Daoy (cell line): Measurements from ENCODE around the gene CDK17. TPM values are rescaled to one million over a fixed set of nuclear protein-coding genes. Genes with fewer than 3 reads are reported as not detected.
"Not testable (repeated sequence)": the region's sequence is repeated elsewhere in the genome, so short reads cannot be mapped to it uniquely, and the experiment has no call there.

Source experiments
- DNase-seq: peaks from one replicate; pipeline ENCODE4 v3.0.0-alpha.2; 2015; ENCODE audit warnings: low read depth
- total RNA-seq: library from RNA; depleted of rRNA; stranded (reverse); fragments of >200 nt; shearing (Covaris generic); gene quantifications from 2 replicates; pipeline ENCODE4 v1.2.3, GENCODE V29; 2014

Gene CDK17
- total RNA-seq, 1 experiment from 2014 or later, result 36.3 TPM

DNA sequence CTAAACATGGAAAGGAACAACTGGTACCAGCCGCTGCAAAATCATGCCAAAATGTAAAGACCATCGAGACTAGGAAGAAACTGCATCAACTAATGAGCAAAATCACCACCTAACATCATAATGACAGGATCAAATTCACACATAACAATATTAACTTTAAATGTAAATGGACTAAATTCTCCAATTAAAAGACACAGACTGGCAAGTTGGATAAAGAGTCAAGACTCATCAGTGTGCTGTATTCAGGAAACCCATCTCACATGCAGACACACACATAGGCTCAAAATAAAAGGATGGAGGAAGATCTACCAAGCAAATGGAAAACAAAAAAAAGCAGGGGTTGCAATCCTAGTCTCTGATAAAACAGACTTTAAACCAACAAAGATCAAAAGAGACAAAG is 82.4 kb downstream of the CDK17 start:
- not testable (repeated sequence) for DNase-seq

DNA sequence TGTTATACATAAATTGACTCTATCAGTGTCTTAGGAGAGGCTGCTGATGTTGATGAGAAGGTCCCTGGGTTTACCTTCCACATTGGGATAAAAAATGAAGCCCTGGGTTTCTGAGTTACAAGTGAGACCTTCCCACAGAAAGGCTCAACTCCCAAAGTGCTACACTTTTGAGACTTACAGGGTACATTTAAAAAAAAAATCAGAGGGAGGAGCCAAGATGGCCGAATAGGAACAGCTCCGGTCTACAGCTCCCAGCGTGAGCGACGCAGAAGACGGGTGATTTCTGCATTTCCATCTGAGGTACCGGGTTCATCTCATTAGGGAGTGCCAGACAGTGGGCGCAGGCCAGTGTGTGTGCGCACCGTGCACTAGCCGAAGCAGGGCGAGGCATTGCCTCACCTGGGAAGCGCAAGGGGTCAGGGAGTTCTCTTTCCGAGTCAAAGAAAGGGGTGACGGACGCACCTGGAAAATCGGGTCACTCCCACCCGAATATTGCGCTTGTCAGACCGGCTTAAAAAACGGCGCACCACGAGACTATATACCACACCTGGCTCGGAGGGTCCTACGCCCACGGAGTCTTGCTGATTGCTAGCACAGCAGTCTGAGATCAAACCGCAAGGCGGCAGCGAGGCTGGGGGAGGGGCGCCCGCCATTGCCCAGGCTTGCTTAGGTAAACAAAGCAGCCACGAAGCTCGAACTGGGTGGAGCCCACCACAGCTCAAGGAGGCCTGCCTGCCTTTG is 84.3 kb downstream of the CDK17 start:
- not testable (repeated sequence) for DNase-seq

DNA sequence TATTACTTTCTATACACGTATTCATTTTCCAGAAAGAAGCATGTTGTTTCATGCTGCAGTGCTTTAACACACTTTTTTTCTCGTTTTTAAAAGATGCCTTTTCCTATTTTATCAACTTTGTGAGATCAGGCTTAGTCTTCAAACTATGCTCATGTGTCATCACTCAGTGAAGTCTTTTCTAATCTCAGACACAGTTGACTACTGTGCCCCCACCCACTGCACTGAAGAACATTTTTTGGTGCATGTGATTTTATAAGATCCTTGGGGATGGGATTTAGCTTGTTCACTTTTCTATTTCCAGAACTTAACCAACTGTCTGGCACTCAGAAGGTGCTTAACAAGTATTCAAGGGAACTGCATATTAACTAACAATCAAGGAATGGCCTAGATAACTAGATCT is 85.5 kb downstream of the CDK17 start:
- no peak for DNase-seq

DNA sequence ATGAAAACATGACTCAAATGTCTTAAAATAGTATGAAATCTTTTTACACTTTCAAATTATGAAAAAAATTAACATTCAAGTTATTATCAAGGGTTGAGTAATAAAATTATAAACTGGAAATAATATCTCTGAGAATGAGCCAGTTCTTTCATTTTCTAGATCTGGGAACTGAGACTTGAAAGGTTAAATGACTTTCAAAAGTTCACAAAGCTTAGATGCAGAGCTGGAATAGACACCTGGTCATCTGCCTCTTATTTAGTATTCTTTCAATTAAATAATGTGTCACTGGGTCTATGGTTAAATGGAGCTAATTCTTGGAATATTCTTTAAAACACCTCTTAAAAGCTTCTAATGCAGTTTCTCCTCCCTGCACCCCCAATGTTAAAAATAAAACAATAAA is 86.6 kb downstream of the CDK17 start:
- DNase-seq, result no peak

DNA sequence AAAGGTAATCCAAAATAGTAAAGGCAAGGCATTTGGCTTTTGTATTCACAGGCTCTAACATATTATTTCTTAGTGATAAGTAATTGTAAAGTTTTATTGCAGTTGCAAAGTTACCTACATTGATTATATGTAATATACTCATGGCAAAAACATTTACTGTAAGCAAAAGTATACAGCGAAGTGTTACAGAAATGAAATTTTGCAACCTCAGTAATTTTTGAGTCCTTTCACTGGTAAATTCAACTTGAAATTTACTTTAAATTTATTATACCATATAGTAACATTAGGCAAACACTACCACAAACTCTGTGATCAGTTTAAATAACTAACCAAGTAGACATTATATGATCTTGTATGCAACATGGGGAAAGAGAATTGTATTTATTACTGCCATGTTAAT is 89.0 kb downstream of the CDK17 start:
- DNase-seq, result no peak

DNA sequence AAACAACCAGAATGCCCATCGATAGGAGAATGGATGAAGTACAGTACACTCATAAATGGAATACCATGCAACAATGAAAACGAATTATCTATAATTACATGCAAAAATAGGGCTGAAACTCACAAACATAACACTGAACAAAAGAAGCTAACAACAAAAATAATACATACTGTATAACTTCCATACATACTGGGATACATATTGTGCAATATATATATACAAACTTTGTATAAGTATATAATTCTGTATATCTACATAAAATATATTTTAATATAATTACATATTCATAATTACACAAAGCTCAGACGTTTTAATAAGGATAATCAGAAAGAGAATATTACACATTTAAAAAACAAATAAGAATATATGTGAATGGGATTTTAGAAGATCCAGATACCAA is 90.2 kb downstream of the CDK17 start:
- no peak for DNase-seq

DNA sequence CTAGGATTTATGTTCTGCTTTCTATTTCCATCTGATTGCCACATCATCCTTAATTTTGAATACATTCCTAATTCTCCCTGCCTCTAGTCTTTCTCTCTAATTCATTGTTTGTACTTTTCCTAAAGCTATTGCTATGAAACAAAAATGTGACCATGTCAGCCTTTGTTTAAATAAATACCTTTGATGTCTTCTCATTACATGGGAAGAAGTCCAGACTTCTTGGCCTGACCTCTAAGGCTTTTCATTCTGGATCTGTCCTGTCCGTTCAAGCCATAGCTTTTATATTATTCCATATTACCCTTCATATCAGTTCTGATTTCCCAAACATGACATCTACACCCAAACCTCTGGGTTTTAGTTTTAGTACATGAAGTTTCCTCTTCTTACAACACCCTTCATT is 91.4 kb downstream of the CDK17 start:
- DNase-seq, result no peak

DNA sequence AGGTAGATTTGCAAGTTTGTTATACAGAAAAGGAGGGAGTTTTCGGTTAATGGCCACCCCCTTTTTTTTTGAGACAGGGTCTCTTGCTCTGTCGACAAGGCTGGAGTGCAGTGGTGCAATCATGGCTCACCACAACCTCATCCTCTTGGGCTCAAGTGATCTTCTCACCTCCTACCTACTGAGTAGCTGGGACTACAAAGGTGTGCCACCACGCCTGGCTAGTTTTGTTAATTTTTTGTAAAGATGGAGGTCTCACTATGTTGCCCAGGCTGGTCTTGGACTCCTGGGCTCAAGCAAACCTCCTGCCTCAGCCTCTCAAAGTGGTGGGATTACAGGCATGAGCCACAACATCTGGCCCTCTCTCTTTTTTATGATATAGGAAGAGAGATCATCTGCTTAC is 94.6 kb downstream of the CDK17 start:
- no peak for DNase-seq

DNA sequence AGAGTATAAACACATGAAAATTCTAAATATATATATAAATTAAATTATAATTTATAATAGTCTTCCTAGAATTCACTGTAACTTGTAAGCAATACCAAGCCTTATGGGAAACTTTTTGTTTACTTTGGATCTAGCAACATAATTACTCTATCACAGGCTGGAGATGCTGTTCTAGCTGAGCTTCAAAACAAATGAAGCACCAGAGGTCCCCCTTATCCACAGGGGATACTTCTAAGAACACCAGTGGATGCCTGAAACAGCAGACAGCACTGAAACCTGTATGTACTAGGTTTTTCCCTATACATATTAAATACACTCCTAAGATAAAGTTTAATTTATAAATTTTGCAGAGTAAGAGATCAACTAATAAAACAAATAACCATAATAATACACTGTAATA is 96.6 kb downstream of the CDK17 start:
- no peak for DNase-seq

DNA sequence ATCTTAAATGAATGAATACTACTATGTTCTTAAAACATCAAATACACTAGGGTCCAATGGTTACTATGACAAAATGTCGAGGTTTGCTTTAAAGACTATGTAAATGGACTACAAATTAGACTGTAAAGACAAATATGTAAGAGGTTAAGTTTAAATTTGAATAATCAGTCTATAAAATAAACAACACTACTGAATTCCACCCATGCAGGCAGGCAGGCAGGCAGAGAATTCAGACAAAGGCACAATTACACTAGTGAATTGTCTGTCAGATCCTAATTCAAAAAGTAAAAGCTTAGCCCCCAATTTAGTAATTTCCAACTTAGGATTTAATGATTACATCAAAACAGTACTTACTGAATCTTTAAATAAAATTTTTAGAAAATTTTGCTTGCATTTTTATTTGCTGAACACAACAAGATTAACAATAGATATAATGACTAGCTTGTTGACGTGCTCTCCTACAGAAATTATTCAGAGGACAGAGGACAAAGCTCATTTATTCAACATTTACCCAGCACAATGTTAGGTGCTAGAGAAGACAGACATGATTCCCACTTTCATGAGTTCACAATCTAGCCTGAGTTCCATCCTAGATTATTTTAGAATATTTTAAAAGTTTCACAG is 97.4 kb downstream of the CDK17 start:
- no peak for DNase-seq

DNA sequence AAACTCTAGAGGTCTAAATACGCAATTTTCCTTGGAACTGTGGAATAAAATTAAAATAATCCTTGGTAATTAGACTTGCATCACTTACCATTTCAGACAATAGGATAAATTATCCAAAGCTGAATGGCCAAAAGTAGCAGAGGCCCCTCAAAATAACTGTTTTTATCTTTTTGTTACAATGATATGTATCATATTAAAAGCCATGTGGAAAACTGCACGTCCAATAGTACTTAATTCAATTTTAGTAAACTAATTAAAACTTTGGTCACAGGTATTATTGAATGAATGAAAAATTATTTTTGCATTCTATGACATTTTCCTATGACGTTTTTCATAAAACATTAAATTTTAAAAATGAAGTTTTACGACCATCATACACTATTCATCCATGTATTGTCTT is 98.5 kb downstream of the CDK17 start:
- no peak for DNase-seq

DNA sequence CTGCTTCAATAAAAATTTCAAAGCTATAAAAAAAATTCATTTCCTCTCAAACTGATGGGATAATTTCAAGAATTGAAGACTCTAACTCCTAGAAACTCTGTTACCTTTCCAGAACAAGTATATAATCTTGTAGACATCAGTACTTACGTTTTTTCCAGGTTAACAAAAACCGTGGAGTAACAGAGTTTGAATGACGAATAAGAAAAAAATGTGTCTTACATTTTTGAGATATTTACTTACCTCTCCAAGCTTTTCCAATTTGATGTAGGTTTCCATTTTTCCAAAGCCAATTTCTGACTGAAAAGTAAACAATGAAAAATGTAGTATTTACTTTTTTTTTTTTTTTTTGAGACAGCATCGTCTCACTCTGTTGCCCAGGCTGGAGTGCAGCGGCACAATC is 100.2 kb downstream of the CDK17 start:
- DNase-seq, result no peak

DNA sequence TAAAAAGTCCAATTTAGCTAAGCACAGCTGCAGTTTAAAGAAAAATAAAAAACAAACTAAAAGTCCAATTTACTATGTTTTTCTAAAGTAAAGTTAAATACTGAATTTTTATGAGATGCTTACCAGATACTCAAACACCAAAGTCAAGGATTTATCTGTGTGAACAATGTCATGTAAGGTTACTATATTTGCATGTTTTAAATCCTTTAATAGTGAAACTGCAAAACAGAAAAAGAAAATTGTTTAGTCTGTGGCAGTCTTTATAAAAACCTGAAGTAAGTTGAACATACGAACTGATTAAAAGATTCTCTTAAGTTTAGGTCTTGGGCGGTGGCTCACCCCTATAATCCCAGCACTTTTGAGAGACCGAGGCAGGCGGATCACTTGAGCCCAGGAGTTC is 102.7 kb downstream of the CDK17 start:
- no peak for DNase-seq

DNA sequence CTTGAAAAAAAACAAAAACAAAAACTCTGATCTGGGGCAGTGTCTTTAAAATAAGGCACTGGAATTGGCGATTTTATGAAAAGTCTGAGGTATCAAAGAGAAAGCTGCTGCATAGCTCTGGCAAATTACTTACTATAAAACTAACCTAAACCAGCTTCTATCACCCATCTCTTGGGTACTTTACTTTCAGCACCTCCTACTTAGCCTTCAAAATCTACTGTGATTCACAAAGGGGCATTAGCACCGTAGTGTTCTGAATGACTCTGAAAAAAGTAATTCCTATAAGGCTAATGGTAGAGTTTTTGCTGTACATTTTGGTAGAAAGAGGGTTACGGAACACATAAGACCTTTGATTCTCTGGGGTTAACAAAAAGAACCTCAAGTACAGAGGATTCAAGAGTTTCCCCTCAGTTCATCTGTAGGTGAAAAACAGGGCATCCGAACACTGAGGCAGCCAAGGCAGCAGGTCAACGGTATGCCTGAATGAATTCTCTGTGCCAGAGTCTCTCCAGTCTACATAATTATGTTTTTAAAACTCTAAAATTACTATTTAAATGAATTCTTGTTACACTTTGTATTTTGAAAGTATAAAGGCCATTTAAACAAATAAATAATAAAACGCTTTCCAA is 104.6 kb downstream of the CDK17 start:
- no peak for DNase-seq

DNA sequence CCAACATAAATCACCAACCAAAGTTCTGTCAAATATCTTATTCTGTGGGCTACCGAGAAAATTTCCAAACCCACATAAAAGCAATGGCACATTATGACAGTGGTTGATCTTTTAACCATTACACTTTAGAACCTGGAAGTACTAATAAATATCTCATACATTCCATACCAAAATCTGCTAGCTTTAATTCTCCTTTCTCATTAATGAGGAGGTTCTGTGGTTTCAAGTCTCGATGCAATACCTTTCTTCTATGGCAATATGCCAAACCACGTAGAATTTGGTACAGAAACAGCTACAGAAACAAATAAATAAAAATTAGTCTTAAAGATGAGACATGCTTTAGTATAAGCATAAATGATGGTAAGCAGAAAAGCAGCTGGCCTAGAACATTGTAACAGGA is 105.4 kb downstream of the CDK17 start:
- no peak for DNase-seq

DNA sequence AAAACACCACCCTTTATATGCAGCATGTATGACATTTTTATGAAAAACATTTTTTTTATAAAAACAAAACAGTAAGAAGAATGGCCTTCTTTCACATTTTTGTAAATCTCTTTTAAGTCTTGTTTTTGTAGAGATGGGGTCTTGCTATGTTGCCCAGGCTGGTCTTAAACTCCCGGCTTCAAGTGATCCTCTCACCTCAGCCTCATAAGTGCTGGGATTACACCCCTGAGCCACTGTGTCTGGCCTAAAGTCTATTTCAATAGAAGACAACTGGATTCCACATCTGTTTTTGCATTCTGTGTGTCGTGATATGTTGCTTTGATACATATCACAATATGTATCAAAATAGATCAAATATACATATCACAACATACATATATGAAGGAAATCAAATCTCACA is 107.1 kb downstream of the CDK17 start:
- DNase-seq, result no peak

DNA sequence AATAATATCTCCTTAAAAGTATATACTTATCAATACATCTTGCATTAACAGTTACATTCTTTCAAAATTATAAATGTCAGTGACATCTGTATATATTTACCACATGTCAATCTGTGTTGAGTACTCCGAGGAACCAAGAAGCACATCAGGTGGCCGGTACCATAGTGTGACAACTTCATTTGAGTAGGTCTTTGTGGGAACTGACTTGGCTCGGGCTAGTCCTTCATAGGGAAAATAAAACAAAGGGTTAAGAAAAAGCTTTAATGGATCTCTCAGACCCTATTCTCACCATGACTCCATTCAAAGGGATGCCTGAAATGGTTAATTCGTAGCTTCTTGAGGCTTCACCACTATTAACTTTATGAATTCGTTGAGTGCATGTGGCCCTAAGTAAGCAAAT is 111.2 kb downstream of the CDK17 start:
- no peak for DNase-seq

DNA sequence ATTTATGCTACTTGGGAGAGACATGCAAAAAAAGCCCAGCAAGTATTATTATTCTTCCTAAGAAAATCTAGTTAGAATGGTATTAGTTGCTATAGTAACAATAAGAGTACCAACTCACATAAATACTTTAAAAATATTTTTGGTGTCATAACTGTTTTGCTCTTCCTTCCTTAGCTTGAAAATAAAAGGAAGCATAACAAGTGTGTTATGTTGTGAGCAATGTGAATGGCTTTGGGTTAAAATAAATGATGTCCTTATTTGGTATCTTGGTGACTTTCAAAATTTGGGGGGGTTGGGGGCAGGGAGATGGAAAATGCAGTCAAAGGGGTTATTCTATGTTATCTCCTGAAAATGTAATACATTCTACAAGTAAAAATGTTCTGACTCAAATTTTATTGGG is 115.1 kb downstream of the CDK17 start:
- no peak for DNase-seq

DNA sequence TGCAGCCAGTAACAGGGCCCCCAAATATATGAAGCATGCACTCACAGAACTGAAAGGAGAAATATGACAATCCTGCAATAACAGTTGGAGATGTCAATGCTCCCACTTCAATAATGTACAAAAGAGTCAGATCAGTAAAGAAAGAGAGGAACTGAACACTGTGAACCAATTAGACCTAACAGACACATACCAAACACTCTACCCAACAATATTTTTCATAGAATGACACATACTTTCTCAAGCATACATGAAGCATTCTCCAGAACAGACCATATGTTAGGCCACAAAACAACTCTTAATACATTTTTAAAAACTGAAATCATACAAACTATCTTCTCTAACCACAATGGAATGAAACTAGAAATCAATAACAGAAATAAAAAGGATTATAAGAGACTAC is 125.9 kb downstream of the CDK17 start:
- no peak for DNase-seq

DNA sequence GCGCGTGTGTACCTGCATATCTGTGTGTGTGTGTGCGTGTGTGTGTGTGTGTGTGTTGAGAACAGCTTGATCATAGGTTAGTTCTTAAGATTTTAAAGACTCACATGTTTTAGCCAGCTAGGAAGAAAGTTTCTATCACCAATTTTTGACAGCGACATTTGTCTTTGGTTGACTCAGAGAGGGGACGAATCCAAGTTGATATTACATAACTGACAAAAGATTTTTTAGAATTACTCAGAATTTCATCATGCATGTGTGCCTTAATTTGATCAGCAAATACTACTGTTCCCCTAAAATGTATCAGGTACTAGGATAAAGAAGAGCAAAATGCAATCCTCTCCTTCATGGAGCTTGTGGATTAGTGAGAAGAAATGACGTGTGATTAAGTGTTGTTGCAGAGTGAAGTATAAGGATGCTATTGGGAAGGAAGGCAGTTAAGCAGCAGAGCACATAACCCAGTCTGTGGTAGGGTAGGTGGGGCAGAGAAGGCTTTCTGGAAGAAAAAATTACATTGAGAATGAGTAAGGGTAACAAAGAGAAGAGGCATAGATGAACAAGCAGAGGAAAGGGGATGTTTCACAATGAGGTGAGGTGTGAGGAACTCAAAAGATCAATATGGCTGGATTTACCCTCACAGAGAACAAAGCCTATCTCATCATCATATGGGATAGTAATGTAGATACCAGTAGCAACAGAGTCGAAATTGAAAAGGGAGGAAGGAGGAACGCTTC is 128.6 kb downstream of the CDK17 start:
- DNase-seq, result no peak

DNA sequence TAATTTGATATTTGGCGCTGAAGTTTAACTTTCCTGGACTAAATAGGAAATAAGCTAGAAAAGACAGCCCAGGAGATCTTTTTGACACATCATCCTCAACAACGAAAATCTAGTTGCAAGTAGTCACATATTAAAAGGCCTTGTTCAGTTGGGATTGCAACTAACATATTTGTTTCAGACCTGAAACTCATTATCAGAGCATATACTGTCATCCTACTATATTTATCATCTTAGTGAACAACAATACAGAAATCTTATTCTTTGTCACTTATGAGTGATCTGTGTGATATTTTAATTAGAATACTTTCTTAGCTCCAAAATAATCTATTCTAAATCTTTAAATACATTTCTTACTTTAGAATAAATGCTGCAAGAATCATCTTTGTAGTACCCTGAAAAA is 134.0 kb downstream of the CDK17 start:
- DNase-seq, result no peak

DNA sequence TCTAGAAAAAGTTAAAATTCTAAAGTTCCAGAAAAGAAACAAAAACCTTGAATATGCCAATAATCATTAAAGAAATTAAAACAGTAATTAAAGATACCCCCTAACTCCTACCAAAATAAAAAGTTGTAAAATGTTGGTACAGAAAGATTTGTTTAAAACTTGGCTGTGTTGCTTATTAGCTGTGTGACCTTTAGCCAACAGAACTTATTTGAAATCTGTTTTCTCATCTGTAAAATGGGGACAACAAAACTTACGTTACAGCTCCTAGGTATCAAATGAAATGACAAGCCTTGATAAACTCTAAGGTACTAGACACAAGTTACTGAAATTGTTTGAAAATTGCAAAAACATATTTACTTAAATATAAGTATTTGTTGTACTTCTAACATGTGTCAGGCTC is 134.4 kb downstream of the CDK17 start:
- no peak for DNase-seq

DNA sequence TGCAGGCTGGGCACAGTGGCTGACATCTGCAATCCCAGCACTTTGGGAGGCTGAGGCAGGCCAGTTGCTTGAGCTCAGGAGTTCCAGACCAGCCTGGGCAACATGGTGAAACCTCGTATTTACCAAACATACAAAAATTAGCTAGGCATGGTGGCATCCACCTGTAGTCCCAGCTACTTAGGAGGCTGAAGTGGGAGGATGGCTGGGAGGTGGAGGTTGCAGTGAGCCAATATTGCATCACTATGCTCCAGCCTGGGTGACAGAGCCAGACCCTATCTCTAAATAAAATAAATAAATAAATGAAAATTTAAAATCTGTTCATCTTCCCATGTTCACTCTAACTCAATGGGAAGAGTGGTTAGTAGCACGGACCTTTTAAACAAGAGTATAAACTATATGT is 134.8 kb downstream of the CDK17 start:
- DNase-seq, result no peak
